Sigmoid colon (tissue), 4 donors: Measurements from ENCODE around the gene LIMS1.
"Not testable (repeated sequence)": the region's sequence is repeated elsewhere in the genome, so short reads cannot be mapped to it uniquely, and the experiment has no call there.

Experiments
- CTCF ChIP-seq, 4 experiments: fragments of 450-650 bp in 3 of 4; fragments of 200-600 bp in 1 of 4; IDR thresholded peaks; one replicate each; pipeline ENCODE4 v1.5.1; 2016 to 2019; ENCODE audit warnings: antibody characterized with exemption in 4 of 4, mild to moderate bottlenecking in 3 of 4, moderate library complexity in 2 of 4
- EP300 ChIP-seq, 4 donors: sonication (generic); formaldehyde crosslinking; IDR thresholded peaks; one replicate each; pipeline ENCODE4 v1.6.1; 2017; ENCODE audit warnings: antibody characterized with exemption in 4 of 4
- POLR2A ChIP-seq, 2 donors: fragments of 450-650 bp; IDR thresholded peaks; one replicate each; pipeline ENCODE4 v1.6.1; 2016; ENCODE audit warnings: antibody characterized with exemption in 2 of 2, mild to moderate bottlenecking in 2 of 2, moderate library complexity in 2 of 2
- POLR2AphosphoS5 ChIP-seq, 4 donors: sonication (generic); formaldehyde crosslinking; IDR thresholded peaks; one replicate each; pipeline ENCODE4 v1.6.1; 2017; ENCODE audit warnings: antibody characterized with exemption in 4 of 4

DNA sequence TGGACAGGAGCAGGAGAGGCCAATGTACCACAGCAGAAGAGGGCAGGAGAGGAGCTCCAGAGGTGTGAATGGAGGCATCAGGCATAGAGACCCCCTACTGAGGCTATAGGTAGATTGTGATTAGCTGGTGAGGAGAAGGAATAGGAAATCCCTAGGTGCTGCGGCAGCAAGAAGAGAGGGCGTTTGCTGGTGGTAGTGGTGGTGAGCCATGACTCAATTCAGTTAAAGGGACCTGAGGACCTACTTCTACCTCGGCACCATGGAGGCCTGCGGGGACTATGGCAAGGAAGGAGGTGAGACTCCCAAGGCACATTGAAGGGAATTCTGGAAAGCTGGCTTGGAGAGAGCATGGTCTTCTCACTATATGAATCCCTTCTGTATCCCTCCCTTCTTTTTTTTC lies 127.2 kb downstream of the LIMS1 start:
- TF ChIP-seq POLR2AphosphoS5, POLR2A, CTCF, EP300 (IDR thresholded peaks at IDR 0.05): not testable (repeated sequence)
